T-helper 17 cell (primary cell): ENCODE measurements around the gene LCN15. TPM values are rescaled to one million over a fixed set of nuclear protein-coding genes. Genes with fewer than 3 reads are reported as not detected.
"Not testable (repeated sequence)": the region's sequence is repeated elsewhere in the genome, so short reads cannot be mapped to it uniquely, and the experiment has no call there.

Experiments
- ATAC-seq: fragments of 150-1000 bp; cut with Tn5 transposase; 2 replicates; pipeline ENCODE4 v1.10.0; 2021; ENCODE audit warnings: mild to moderate bottlenecking, moderate library complexity
- DNase-seq, 3 donors: peaks; one replicate each; pipeline versions ENCODE4 v3.0.0 to v3.0.0-alpha.2; 2020 to 2021
- H3K9me3 ChIP-seq: one replicate; pipeline ENCODE4 v1.7.0; 2013; ENCODE audit warnings: low read length, mild to moderate bottlenecking; ENCODE audit not compliant: control insufficient read depth, poor library complexity, severe bottlenecking
- H3K27ac Mint-ChIP-seq: one replicate; pipeline ENCODE4 v1.8.0; 2022; ENCODE audit warnings: mild to moderate bottlenecking, moderate library complexity, mixed read lengths
- H3K27me3 Mint-ChIP-seq: one replicate; pipeline ENCODE4 v1.8.0; 2022; ENCODE audit warnings: mixed read lengths
- H3K36me3 Mint-ChIP-seq: one replicate; pipeline ENCODE4 v1.8.0; 2022; ENCODE audit warnings: low read depth, mixed read lengths
- H3K4me1 Mint-ChIP-seq: one replicate; pipeline ENCODE4 v1.8.0; 2022; ENCODE audit warnings: mild to moderate bottlenecking, mixed read lengths
- H3K4me3 Mint-ChIP-seq: one replicate; pipeline ENCODE4 v1.8.0; 2022; ENCODE audit warnings: mild to moderate bottlenecking, moderate library complexity, mixed read lengths
- total RNA-seq, 4 donors: library from RNA in 2 of 4; stranded (reverse) in 2 of 4; gene quantifications; one replicate each; pipeline ENCODE4 v1.2.3 and lab custom pipeline; 2022 to 2026

Gene LCN15
- total RNA-seq, 2 donors from 2014 or later, result not detected

DNA sequence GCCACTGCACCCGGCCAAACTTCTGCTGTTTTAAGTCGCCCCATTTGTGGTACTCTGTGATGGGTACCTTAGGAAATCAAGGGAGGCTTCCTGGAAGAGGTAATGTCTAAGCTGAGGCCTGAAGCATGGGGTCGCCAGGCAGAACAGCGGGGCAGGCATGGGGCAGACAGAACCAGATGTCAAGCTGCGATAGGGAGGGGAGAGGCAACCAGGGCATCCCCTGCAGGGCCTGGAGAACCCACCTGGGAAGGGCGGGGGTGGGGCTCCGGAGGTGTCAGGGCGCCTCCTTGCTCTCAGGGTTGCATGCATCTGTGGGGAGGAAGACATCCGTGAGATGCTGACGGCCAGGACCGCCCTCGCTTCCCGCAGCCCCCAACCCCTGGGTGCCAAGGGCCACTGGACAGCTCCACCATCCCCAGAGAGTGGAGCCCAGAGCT is 2.8 kb downstream of the LCN15 start:
- H3K9me3 ChIP-seq, result no peaks in the 10 kb centered on the region
- H3K4me1 Mint-ChIP-seq, result peaks cover 5% of the 10 kb centered on the region
- no peak for ATAC-seq
- no peak overlapping the region for H3K4me3 Mint-ChIP-seq
- H3K27ac Mint-ChIP-seq, result no peak overlapping the region
- no peaks in the 10 kb centered on the region for H3K36me3 Mint-ChIP-seq
- peaks cover 7% of the 10 kb centered on the region for H3K27me3 Mint-ChIP-seq
- DNase-seq, result no peak

DNA sequence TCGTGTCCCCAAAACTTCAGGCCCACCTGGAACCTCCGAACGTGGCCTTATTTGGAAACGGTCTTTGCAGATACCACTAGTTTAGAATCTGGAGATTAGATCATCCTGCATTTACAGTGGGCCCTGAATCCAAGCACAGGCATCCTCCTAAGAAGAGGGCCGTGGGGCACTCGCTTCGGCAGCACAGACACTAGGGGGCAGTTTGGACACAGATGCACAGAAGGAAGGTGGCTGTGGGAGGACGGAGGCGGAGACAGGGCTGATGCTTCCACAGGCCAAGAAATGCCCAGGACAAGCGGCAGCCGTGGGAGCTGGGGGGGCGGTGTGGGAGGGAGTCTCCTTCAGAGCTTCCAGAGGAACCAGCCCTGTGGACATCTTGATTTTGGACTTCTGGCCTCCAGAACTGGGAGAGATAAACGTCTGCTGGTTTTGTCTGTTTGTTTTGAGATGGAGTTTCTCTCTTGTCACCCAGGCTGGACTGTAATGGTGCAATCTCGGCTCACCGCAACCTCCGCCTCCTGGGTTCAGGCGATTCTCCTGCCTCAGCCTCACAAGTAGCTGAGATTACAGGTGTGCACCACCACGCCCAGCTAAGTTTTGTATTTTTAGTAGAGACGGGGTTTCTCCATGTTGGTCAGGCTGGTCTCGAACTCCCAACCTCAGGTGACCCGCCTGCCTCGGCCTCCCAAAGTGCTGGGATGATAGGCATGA is 3.3 kb downstream of the LCN15 start:
- not testable (repeated sequence) for H3K4me3 Mint-ChIP-seq, H3K4me1 Mint-ChIP-seq, DNase-seq, H3K9me3 ChIP-seq, H3K27ac Mint-ChIP-seq, H3K36me3 Mint-ChIP-seq, H3K27me3 Mint-ChIP-seq, ATAC-seq

DNA sequence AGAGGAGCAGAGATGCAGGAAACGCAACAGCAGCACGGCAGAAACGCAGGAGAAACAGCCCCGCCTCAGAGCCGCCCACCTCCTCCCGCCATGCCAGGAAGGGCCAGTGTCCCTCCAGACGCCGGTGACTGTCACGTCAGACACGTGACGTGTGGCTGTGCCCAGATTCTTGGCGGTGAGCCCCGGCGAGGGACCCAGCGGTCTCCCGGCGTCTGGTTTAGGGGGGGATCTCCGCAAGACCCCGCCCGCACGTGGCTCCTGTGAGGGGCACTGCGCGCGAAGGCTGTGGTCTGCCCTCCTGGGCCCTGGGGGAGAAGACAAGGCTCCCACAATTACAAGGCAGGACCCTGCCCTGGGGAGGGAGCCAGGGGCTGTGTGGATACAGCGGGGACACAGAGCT is 3.9 kb downstream of the LCN15 start:
- H3K36me3 Mint-ChIP-seq, result no peaks in the 10 kb centered on the region
- H3K27me3 Mint-ChIP-seq, result peaks cover 7% of the 10 kb centered on the region
- no peak for ATAC-seq
- no peaks in the 10 kb centered on the region for H3K4me1 Mint-ChIP-seq
- no peaks in the 10 kb centered on the region for H3K9me3 ChIP-seq
- DNase-seq, result no peak
- no peak overlapping the region for H3K27ac Mint-ChIP-seq
- no peak overlapping the region for H3K4me3 Mint-ChIP-seq

DNA sequence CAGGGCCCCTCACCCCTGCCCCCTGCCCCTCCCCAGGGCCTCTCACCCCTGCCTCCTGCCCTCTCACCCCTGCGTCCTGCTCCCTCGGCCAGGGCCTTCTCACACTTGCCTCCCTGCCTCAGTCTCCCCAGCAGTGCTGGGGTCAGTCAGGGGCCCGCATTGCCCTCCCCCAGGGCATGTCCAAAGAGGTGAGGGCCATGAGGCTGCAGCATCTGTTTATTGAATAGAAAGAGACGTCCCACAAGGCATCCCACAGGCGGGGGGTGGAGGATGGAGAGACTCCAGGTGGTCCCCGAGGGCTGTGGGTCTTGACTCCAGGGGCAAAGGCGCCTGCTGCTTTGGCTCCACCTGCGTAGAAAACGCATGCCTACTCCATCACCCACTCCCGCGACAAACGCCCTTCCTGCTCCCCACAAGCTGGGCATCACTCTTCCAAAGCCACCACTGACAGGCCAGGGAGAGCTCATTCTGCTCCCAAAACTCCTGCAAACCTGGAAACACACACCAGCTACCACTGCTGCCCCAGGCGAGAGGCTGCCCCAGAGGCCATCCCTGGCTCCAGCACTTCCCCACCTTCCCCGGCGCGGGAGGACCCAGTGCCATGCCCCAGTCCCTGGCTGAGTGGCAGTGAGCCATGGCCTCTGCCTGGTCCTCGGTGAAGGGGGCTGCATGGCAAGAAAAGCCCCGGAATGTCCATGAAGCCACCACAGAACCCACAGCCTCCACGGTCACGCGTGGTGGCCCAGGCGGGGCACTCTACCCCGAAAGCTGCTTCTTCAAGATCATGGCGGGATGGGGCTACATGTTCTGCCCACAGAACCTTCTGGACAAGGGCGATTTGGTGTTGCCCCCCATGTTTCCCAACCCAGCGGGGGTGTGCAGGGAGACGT is 4.6 kb downstream of the LCN15 start:
- no peak overlapping the region for H3K4me3 Mint-ChIP-seq
- H3K4me1 Mint-ChIP-seq, result no peaks in the 10 kb centered on the region
- no peak overlapping the region for H3K27ac Mint-ChIP-seq
- H3K27me3 Mint-ChIP-seq, result peaks cover 7% of the 10 kb centered on the region
- no peaks in the 10 kb centered on the region for H3K9me3 ChIP-seq
- ATAC-seq, result no peak
- no peak for DNase-seq
- no peaks in the 10 kb centered on the region for H3K36me3 Mint-ChIP-seq

DNA sequence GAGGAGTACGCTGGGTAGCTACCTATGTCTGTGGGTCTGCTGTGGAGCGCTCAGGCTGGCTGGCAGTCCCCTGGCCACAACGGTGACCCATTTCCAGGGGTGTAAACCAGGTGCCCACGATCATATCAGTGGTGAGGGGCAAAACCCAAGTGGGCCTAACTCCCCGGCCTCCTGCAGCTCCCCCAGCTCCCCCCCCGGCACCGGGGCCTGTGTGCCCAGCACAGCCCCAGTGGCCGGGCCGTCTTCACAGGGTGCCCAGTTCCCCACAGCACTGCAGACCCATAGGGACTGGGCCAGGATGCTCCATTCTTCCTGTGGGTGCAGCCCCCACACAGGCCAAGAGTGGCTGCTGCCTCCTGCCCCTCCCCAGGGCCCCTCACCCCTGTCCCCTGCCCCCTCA is 5.3 kb downstream of the LCN15 start:
- no peaks in the 10 kb centered on the region for H3K4me1 Mint-ChIP-seq
- no peaks in the 10 kb centered on the region for H3K9me3 ChIP-seq
- DNase-seq (no peak), ATAC-seq (no peak)
- peaks cover 7% of the 10 kb centered on the region for H3K27me3 Mint-ChIP-seq
- H3K36me3 Mint-ChIP-seq, result no peaks in the 10 kb centered on the region
- H3K4me3 Mint-ChIP-seq, result no peak overlapping the region
- H3K27ac Mint-ChIP-seq, result peak overlapping the region; percentile 27

DNA sequence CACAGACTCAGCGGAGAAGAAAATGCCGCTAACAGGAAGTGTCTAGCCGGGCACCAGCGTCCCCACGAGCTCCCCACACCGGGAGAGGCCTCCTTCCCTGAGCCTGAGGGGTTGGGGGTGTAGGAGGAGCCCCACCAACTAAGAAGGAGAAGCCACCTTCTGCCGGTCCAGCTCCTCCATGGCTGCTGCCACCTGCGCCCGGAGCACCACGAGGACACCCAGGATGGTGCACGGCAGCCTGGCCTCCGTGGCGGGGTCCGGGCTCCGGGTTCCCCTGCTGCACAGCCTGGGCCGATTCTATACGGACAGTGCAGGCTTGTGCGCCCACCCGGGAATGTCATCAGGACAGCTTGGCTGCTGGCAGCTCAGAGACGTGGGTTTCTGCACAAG is 6.6 kb downstream of the LCN15 start:
- H3K4me3 Mint-ChIP-seq, result no peak overlapping the region
- no peak overlapping the region for H3K27ac Mint-ChIP-seq
- peaks cover 7% of the 10 kb centered on the region for H3K27me3 Mint-ChIP-seq

DNA sequence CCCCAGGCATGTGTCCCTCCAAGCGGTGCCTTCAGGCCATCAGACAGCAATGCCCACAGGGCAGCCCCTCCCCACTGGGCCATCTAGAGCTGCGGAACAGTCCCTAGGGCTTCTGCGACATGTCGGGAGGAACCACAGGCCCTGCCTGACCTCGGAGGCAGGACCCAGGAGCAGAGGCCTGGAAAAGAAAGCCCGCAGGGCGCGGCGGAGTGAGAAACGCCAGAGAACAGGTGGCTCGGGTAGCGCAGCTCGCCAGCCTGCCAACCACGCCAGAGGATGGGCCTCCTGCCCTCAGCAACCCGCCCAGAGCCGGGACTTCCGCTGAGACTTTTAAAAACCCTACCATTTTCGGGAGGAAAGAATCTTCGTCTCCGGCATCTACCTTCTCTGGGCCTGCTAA is 7.0 kb downstream of the LCN15 start:
- Mint-ChIP-seq H3K27me3 (peaks cover 7% of the 10 kb centered on the region), H3K4me1 (no peaks in the 10 kb centered on the region), H3K4me3 (no peak overlapping the region), H3K36me3 (no peaks in the 10 kb centered on the region), H3K27ac (no peak overlapping the region)
- H3K9me3 ChIP-seq, result no peaks in the 10 kb centered on the region
- DNase-seq, result no peak
- ATAC-seq, result peak; percentile 46

More for the DNA sequence above, 6.6 kb downstream of the LCN15 start:
- H3K4me1 Mint-ChIP-seq, result no peaks in the 10 kb centered on the region
- DNase-seq (no peak), ATAC-seq (no peak)
- no peaks in the 10 kb centered on the region for H3K9me3 ChIP-seq
- H3K36me3 Mint-ChIP-seq, result no peaks in the 10 kb centered on the region

DNA sequence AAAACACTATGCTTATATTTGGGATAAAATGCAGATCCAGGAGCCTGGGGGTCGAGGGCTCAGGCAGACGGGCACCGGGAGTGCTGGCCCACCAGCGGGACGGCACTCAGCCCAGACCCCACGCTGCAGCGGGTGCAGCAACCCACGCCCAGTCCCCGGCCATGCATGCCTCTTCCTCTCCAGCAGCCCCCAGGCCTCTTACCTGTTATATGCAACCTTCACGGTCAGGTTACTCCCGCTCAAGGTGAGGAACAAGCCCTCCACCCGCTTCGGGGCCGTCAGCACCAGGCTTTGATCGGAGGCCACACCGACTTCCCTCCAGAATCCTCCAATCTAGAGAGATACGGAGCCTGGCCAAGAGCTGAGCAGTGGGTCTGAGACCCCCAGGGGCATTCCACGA is 7.5 kb downstream of the LCN15 start:
- H3K27me3 Mint-ChIP-seq, result peaks cover 7% of the 10 kb centered on the region
- no peaks in the 10 kb centered on the region for H3K36me3 Mint-ChIP-seq
- H3K9me3 ChIP-seq, result no peaks in the 10 kb centered on the region
- H3K4me3 Mint-ChIP-seq, result no peak overlapping the region
- H3K4me1 Mint-ChIP-seq, result no peaks in the 10 kb centered on the region
- H3K27ac Mint-ChIP-seq, result no peak overlapping the region
- ATAC-seq (no peak), DNase-seq (no peak)

DNA sequence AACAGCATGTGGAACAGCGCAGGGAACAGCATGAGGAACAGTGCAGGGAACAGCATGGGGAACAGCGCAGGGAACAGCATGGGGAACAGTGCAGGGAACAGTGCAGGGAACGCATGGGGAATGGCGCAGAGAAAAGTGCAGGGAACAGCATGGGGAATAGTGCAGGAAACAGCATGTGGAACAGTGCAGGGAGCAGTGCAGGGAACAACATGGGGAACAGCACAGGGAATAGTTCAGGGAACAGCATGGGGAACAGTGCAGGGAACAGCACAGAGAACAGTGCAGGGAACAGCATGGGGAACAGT is 8.2 kb downstream of the LCN15 start:
- ATAC-seq (no peak), DNase-seq (no peak)
- Mint-ChIP-seq H3K4me3 (no peak overlapping the region), H3K27ac (no peak overlapping the region), H3K4me1 (no peaks in the 10 kb centered on the region), H3K36me3 (no peaks in the 10 kb centered on the region), H3K27me3 (peaks cover 7% of the 10 kb centered on the region)
- H3K9me3 ChIP-seq, result no peaks in the 10 kb centered on the region

- not testable (repeated sequence) for H3K9me3 ChIP-seq, ATAC-seq, H3K27ac Mint-ChIP-seq, DNase-seq, H3K27me3 Mint-ChIP-seq, H3K4me1 Mint-ChIP-seq, H3K4me3 Mint-ChIP-seq, H3K36me3 Mint-ChIP-seq
These were observed 8.8 kb downstream of the LCN15 start for GRCh38 chr9:136755302-136756133.

DNA sequence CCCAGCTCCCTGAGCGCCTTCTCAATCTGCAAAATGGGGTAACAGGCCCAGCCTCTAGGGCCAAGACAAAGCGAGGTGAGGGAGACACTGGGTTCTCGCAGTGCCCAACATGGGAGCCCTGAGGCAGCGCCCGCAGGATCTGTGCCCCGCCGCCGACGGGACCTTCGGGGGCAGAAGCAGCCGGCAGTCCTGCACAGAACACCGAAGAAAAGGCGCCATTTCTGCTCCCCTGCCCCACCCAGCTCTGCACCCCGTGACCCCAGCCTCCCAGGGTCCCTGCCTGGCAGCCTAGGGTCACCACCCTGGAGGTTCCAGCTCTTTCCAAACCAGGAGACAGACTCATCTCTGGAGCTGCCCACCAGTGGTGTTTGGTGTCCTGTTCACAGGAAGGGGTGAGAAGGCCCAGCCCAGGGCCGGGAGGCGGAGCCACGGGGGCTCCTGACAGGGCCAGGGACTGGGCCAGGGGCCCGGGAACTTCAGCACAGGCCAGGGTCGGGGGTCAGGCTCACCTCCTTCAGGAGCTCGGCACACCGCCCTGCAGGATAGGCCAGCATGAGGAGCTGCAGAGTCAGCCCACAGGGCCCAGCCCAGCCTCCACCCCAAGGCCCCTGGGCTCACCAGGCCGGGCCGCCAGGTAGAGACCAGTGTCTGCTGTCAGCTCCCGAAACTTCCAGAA is 9.6 kb downstream of the LCN15 start:
- ATAC-seq (no peak), DNase-seq (no peak)
- Mint-ChIP-seq H3K4me3 (no peak overlapping the region), H3K4me1 (no peaks in the 10 kb centered on the region), H3K27ac (no peak overlapping the region), H3K36me3 (no peaks in the 10 kb centered on the region), H3K27me3 (peaks cover 1% of the 10 kb centered on the region)
- no peaks in the 10 kb centered on the region for H3K9me3 ChIP-seq

- H3K27ac Mint-ChIP-seq, result no peak overlapping the region
These were observed 10.2 kb downstream of the LCN15 start for GRCh38 chr9:136754059-136754572.

More at GRCh38 chr9:136754059-136754572, 10.2 kb downstream of the LCN15 start:
- ATAC-seq, result no peak
- no peak overlapping the region for H3K4me3 Mint-ChIP-seq
- no peaks in the 10 kb centered on the region for H3K9me3 ChIP-seq
- no peak for DNase-seq
- peaks cover 4% of the 10 kb centered on the region for H3K27me3 Mint-ChIP-seq
- no peaks in the 10 kb centered on the region for H3K4me1 Mint-ChIP-seq
- no peaks in the 10 kb centered on the region for H3K36me3 Mint-ChIP-seq
